HG02798 (cell line): Measurements from ENCODE around the gene PRKCA.
"Not testable (repeated sequence)": the region's sequence is repeated elsewhere in the genome, so short reads cannot be mapped to it uniquely, and the experiment has no call there.

ENCODE experiments used
- ATAC-seq: cut with Tn5 transposase; IDR thresholded peaks from one replicate; pipeline ENCODE4 v1.9.1; 2021; ENCODE audit warnings: mild to moderate bottlenecking; ENCODE audit not compliant: unreplicated experiment, poor library complexity

The PRKCA gene

DNA sequence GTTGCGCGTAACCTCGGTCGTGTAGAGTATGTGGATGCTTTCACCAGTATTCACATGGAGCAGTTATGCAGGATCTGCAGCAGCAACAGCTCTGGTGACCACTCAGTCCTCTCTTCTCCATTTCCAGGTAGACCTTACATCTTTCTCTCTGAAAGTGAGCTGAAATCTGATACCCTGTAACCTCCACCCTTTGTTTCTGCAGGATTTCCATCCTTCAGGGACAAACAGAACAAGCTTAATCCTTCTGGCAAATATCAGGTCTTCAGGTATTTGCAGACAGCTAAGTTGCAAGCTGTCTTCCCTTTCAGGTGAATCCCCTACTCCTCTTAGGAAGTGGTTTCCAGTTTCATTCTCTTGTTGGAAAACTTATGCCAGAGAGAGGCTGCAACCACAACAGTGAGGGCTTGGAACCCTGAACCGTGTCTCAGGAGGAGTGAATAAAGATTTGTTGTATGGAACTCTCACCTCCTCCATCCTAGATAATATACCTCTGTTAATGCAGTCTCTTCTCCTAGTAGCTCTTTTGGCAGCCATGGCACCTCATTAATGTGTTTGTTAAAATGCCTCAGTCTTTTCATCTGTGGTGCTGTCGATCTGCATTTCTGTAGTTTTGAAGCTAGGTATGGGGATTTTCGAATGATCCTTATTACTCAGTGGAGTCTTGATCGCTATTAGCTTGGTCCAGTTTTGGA, 172.5 kb downstream of the PRKCA start:
- no peak for ATAC-seq

DNA sequence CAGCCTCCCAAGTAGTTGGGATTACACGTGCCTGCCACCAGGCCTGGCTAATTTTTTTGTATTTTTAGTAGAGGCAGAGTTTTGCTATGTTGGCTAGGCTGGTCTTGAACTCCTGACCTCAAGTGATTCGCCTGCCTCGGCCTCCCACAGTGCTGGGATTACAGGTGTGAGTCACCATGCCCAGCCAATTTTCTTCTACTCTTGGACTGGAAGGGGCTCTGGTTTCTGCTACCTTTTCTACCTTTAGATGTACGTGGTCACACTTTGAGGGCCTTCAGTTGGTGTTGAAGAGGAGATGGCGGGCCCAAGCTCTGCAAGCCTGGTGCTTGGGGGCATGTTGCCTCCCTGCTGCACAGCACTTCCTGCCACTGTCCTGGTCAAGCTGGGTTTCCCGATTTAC, 173.6 kb downstream of the PRKCA start:
- ATAC-seq, result no peak

DNA sequence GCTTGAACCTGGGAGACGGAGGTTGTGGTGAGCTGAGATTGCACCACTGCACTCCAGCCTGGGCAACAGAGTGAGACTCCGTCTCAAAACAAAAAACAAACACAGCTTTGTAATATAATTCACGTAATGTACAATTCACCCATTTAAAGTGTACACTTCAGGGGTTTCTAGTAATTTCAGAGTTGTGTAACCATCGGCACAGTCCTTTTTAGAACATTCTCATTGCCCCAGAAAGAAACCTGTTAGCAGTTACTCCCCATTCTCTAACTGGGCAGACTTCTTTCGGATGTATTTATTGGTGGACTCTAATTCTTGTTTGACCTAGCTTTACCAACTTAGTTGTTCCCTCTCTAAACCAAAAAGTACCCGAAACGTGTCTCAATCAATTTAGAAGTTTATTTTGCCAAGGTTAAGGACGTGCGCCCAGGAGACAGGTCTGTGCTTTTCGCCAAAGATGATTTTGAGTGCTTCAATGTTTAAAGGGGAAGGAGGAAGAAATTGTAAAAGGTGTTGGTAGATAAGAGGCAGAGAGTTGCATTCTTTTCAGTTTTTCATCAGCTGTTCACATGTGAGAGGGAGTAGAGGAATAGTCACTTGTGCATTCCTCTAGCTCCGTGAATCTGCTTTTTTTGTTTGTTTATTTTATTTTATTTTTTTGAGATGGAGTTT, 175.3 kb downstream of the PRKCA start:
- ATAC-seq, result no peak

DNA sequence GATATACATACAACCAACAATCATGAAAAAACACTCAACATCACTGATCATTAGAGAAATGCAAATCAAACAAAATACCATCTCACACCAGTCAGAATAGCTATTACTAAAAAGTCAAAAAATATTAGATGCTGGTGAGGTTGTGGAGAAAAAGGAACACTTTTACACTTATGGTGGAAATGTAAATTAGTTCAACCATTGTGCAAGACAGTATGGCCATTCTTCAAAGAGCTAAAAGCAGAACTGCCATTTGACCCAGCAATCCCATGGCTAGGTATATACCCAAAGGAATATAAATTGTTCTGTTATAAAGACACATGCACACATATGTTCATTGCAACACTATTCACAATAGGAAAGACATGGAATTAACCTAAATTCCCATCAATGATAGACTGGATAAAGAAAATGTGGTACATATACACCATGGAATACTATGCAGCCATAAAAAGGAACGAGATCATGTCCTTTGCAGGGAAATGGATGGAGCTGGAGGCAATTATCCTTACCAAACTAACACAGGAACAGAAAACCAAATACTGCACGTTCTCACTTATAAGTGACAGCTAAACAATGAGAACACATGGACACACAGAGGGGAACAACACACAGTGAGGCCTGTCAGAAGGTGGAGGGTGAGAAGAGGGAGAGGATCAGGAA, 176.9 kb downstream of the PRKCA start:
- not testable (repeated sequence) for ATAC-seq

DNA sequence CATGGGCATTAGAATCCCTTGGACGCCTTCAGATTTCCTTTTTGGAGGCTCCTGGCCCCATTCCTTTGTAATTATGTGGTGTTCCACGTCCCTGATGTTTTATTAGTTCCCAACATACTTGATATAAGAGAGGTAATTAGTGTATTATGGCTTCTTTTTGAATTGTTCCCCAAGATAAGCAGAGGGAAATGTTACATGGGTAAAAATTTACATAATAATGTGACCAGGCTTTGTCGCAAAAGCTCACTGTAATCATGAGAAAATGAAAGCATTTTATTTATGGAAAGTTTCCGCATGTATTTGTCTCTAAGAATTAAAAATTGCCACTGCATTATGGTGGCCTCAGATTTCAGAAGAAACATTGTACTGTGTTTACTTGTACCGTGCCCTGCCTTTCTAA, 177.8 kb downstream of the PRKCA start:
- ATAC-seq, result no peak

DNA sequence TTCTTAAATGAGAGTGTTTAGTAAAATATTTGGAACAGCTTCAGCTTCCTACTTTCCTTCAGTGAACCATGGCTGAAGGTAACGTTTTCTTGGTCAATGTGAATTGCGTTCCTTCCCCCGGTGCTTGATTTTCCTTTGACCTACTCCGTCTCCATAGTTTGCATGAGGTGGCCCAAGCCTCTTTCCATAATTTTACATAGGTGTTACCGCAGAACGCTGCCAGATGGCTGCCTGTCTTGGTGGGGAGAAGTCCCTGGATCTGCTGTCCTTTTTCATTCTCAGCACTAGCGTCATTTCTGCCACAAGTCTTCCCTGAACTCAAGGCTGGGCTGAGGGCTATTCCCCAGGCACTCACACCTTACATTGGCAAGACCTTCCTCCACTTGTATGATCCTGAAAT, 178.4 kb downstream of the PRKCA start:
- no peak for ATAC-seq

DNA sequence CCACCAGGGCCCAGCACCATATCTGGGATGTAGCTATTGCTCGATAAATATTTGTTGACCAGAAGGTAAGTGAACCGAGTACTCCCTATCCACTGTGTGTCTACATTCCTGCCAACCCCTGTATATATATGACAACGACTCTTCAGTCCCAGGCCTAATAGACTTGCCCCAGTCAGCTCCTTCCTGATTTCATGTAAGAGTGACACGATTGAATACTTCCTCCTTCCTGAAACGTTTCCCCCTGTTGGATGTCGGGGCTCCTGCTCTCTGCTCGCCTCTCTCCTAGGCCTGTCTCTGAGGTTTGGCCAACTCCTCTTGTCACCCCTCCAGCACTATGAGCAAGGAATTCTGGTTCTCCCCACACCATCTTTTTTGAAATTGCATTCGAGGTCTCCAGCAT, 178.9 kb downstream of the PRKCA start:
- ATAC-seq, result no peak

DNA sequence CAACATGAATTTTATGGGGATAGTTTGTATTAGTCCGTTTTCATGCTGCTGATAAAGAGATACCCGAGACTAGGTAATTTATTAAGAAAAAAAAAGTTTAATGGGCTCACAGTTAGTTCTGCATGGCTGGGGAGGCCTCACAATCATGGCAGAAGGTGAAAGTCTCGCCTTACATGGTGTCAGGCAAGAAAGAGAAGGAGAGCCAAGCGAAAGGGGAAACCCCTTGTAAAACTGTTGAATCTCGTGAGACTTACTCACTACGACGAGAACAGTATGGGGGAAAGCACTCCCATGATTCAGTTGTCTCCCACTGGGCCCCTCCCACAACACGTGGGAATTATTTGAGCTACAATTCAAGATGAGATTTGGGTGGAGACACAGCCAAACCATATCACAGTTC, 181.5 kb downstream of the PRKCA start:
- ATAC-seq, result no peak

DNA sequence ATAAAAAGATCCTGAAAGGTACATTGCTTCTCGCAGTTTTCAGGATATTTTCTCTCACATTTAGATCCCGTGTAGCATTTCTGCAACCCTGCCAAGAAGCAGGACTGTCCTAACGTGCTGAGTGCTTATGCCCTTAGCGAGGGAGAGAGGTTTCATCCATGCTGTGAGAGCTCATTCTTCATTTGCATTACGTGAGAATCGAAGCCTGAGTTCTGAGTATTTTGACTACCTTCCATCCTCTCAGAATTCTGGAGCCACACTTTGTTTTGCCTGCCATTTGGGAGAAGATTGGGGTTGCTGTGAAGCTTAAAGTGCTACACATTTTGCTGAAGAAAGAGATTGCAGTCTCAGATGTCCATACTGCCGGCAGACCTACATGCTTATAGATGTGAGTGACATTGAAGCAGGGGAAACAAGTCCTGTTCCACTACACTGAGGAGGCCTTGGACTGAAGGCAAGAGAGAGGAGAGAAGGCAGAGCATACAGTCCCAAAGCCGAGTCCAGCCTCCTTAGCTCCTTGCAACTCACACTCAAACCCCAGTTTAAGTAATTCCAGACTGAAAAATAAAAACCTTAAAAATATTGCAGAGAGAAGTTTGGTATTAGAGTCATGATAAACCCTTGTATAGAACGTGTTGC, 183.0 kb downstream of the PRKCA start:
- no peak for ATAC-seq

GRCh38 chr17:66487121-66487520, 184.7 kb downstream of the PRKCA start:
- ATAC-seq, result no peak

DNA sequence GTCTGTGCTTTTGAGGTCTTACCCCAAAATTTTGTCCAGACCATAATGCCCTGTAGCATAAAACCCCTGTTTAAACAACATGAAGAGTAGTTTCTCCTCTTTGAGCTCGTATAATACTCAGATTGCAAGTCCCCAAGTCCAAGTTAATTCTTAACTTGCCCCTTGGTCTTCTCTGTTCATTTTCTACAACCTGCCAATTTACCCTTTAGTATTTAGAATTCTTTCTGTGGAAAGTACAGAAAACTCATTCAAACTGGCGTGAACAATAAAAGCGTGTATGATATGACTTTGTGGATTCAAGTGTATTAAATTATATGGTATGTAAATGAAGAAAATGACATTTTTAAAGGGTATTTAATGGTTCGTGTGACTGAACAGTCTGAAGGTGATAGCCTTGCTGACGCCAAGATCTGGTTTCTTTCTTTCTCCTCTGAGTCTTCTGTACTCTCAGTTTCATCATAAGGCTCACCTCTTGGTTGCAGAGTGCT, 185.6 kb downstream of the PRKCA start:
- no peak for ATAC-seq

GRCh38 chr17:66488864-66489263, 186.5 kb downstream of the PRKCA start:
- no peak for ATAC-seq

DNA sequence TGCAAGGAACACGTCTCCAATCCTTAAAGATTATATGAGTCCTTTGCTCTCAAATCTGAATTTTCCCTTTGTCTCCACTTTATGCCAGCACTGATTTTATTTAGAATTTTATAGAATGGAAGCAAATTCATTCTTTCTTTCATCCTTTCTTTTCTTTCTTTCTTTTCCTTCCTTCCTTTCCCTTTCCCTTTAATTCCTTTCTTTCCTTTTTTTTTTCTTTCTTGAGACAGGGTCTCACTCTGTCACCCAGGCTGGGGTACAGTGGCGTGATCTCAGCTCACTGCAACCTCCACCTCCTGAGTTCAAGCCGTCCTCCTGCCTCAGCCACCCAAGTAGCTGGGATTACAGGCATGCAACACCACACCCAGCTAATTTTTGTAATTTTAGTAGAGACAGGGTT, 187.2 kb downstream of the PRKCA start:
- not testable (repeated sequence) for ATAC-seq

DNA sequence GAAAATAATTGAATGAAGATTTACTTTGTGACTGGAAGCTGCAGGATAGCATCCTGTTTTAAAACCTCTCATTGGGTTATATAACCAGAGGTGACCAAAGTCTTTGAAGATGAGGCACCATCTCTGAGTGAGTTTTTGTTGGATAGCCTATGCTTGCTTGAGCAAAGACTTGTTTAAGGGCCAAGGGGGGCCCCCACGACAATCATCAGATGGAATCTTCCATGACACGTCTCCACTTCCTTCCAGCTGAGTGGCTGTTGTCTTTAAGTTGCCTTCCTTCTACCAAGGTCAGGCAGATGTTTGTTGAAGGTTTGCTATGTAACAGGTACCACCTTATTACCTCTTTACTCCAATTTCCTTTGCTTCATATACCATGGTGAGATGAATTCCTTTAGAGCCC, 188.8 kb downstream of the PRKCA start:
- ATAC-seq, result no peak

GRCh38 chr17:66491665-66492064, 189.3 kb downstream of the PRKCA start:
- ATAC-seq, result no peak

GRCh38 chr17:66492080-66492479, 189.7 kb downstream of the PRKCA start:
- ATAC-seq, result no peak

DNA sequence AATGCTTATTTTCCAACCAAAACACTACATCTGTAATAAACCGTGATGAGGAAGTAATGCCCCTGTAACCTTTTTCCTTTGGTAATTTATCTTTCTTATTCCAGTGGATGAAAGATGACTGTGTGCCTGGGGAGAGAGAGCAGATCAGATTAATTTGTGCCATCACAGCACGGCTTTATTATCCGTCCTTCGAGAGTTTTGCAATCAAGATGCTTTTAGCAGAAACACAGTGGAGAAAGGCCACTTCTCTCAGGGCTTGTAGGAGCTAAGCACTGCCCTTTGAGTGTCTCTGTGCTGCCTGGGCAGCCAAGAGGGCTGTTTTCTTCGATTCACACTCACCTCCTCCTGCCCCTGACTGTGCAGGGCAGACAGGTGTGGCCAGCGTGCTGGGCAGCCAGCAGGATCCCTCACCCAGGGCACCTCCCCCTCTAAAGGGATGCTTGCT, 190.2 kb downstream of the PRKCA start:
- ATAC-seq, result no peak

GRCh38 chr17:66493283-66494019, 191.0 kb downstream of the PRKCA start:
- ATAC-seq, result no peak

DNA sequence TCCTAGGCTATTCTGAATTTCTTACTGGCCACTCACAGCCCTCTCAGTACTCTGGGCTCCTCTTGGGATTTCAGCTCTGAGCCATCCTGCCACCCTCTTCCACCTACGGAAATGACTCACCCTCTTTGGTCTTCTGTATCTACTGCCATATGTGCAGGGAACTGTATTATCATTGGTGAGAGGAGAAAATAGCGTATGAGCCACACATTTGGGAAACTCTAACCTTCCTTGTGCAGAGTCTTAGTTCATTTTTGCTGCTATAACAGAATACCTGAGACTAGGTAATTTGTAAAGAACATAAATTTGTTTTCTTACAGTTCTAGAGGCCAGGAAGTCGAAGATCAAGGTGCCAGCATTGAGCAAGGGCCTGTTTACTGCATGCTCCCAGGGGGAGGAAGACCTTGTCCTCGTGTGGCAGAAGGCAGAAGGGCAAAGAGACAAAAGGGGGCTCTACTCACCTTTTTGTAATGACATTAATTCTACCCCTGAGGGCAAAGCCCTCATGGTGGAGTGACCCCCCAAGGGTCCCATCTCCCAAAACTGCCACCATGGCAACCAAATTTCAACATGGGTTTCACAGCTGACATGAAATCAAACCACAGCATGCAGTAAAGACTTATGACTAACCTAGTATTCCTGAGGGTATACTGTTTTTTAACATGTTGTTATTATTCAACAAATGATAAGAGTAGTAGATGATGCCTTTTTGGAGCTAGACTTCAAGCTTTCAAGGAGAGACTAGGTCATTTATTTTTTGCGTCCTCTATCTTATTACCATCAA, 191.8 kb downstream of the PRKCA start:
- ATAC-seq, result no peak

GRCh38 chr17:66495035-66495434, 192.6 kb downstream of the PRKCA start:
- no peak for ATAC-seq
